Peyer's patch (tissue), 4 donors: Measurements from ENCODE around the gene A2ML1. TPM values are rescaled to one million over a fixed set of nuclear protein-coding genes. Genes with fewer than 3 reads are reported as not detected.
"Not testable (repeated sequence)": the region's sequence is repeated elsewhere in the genome, so short reads cannot be mapped to it uniquely, and the experiment has no call there.

Experiments used
- DNase-seq, 3 donors: peaks; one replicate each; pipeline ENCODE4 v3.0.0-alpha.2; 2017 to 2019
- H3K27ac ChIP-seq, 4 donors: fragments of 200-600 bp; sonication (generic); one replicate each; pipeline ENCODE4 v1.5.1; 2016 to 2019
- H3K27me3 ChIP-seq, 2 donors: fragments of 200-600 bp; sonication (generic); one replicate each; pipeline ENCODE4 v1.5.1; 2019
- H3K36me3 ChIP-seq, 3 donors: fragments of 200-600 bp; sonication (generic); one replicate each; pipeline ENCODE4 v1.5.1; 2016 to 2019
- H3K4me1 ChIP-seq, 4 donors: fragments of 200-600 bp; sonication (generic); one replicate each; pipeline ENCODE4 v1.5.1; 2016 to 2019
- H3K4me3 ChIP-seq, 4 donors: fragments of 200-600 bp; sonication (generic); 1 replicate in 3 of 4; 2 replicates in 1 of 4; pipeline ENCODE4 v1.5.1; 2016 to 2019; ENCODE audit warnings: mild to moderate bottlenecking in 1 of 4
- H3K9me3 ChIP-seq, 4 donors: fragments of 200-600 bp; sonication (generic); one replicate each; pipeline ENCODE4 v1.5.1; 2016 to 2019; ENCODE audit warnings: mild to moderate bottlenecking in 1 of 4
- POLR2A ChIP-seq, 2 donors: fragments of 450-650 bp; IDR thresholded peaks; one replicate each; pipeline ENCODE4 v1.5.1; 2017; ENCODE audit warnings: antibody characterized with exemption in 2 of 2, mild to moderate bottlenecking in 2 of 2, moderate library complexity in 2 of 2
- total RNA-seq, 4 donors: library from RNA; depleted of rRNA; stranded (reverse); fragments of >200 nt; gene quantifications; one replicate each; pipeline ENCODE4 v1.1.0, GENCODE V29; 2016
- TF ChIP-seq, protein P1 (sequence below), 6 experiments: fragments of 450-650 bp in 4 of 6; fragments of 200-600 bp in 2 of 6; sonication (generic) in 1 of 6; IDR thresholded peaks; one replicate each; pipeline ENCODE4 v1.5.1; 2017 to 2019; ENCODE audit warnings: antibody characterized with exemption in 6 of 6, mild to moderate bottlenecking in 3 of 6, moderate library complexity in 1 of 6

Gene A2ML1
- total RNA-seq, 4 donors from 2014 or later = 0.83 TPM; not detected in 3

DNA sequence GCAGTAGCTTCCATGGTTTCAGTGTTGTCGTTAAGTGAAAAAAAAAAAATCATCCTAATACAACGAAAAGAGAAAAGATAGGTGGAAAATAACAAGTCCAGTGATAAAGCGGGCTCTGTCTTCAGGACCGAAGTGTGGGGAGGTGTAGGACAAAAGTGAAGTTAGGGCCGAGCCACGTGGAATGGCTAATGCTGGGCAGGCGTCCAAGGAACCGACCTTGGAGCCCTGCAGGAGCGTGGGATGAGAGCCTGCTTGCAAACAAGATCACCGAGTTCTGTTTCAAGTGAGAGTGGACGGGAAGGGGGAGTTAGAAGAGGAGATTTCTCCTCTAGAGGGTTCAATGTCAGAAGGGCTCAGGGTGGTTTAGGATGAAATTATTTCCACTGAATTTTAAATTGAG, 22.2 kb downstream of the A2ML1 start:
- no peaks in the 10 kb centered on the region for H3K27me3 ChIP-seq
- no peaks in the 10 kb centered on the region for H3K36me3 ChIP-seq
- no peak for DNase-seq
- TF ChIP-seq, protein P1, sequence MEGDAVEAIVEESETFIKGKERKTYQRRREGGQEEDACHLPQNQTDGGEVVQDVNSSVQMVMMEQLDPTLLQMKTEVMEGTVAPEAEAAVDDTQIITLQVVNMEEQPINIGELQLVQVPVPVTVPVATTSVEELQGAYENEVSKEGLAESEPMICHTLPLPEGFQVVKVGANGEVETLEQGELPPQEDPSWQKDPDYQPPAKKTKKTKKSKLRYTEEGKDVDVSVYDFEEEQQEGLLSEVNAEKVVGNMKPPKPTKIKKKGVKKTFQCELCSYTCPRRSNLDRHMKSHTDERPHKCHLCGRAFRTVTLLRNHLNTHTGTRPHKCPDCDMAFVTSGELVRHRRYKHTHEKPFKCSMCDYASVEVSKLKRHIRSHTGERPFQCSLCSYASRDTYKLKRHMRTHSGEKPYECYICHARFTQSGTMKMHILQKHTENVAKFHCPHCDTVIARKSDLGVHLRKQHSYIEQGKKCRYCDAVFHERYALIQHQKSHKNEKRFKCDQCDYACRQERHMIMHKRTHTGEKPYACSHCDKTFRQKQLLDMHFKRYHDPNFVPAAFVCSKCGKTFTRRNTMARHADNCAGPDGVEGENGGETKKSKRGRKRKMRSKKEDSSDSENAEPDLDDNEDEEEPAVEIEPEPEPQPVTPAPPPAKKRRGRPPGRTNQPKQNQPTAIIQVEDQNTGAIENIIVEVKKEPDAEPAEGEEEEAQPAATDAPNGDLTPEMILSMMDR (IDR thresholded peaks at IDR 0.05) = no peak
- no peak for TF ChIP-seq POLR2A (IDR thresholded peaks at IDR 0.05)
- no peaks in the 10 kb centered on the region for H3K9me3 ChIP-seq
- no peak overlapping the region for H3K4me3 ChIP-seq
- no peak overlapping the region for H3K27ac ChIP-seq
- no peaks in the 10 kb centered on the region for H3K4me1 ChIP-seq

DNA sequence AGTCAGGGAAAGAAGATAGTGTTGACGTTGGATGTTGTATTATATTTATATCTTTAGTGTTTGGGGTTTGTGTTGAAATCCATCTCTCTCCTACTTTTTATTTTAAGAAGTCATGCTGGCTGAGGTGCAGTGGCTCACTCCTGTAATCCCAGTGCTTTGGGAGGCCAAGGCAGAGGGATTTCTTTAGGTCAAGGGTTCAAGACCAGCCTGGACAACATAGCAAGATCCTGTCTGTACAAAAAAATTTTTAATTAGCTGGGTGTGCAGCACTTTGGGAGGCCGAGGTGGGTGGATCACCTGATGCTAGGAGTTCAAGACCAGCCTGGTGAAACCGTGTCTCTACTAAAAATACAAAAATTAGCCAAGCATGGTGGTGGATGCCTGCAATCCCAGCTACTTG, 23.9 kb downstream of the A2ML1 start:
- no peaks in the 10 kb centered on the region for H3K36me3 ChIP-seq
- no peak overlapping the region for H3K27ac ChIP-seq
- no peak for TF ChIP-seq POLR2A (IDR thresholded peaks at IDR 0.05)
- TF ChIP-seq, protein P1 (IDR thresholded peaks at IDR 0.05) = no peak
- H3K4me1 ChIP-seq = no peaks in the 10 kb centered on the region
- DNase-seq = no peak
- no peaks in the 10 kb centered on the region for H3K9me3 ChIP-seq
- H3K27me3 ChIP-seq = no peaks in the 10 kb centered on the region
- H3K4me3 ChIP-seq = no peak overlapping the region

DNA sequence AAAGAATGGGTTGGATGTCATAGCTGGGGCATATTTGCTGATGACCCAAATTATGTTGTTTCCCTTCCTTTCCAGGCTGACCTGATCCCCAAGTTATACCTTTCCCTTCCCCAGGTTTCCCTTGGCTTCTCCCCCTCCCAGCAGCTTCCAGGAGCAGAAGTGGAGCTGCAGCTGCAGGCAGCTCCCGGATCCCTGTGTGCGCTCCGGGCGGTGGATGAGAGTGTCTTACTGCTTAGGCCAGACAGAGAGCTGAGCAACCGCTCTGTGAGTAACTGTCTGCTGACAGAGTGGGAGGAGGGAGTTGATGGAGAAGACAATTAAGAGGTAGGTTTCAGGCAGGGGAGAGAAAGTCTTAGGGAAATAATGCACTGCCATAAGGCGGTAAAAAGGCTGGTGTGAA, 25.0 kb downstream of the A2ML1 start:
- TF ChIP-seq, protein P1 (IDR thresholded peaks at IDR 0.05) = no peak
- no peak for TF ChIP-seq POLR2A (IDR thresholded peaks at IDR 0.05)
- no peak overlapping the region for H3K27ac ChIP-seq
- H3K27me3 ChIP-seq = no peaks in the 10 kb centered on the region
- H3K4me1 ChIP-seq = no peaks in the 10 kb centered on the region
- no peak overlapping the region for H3K4me3 ChIP-seq
- no peak for DNase-seq
- no peaks in the 10 kb centered on the region for H3K36me3 ChIP-seq
- H3K9me3 ChIP-seq = no peaks in the 10 kb centered on the region

DNA sequence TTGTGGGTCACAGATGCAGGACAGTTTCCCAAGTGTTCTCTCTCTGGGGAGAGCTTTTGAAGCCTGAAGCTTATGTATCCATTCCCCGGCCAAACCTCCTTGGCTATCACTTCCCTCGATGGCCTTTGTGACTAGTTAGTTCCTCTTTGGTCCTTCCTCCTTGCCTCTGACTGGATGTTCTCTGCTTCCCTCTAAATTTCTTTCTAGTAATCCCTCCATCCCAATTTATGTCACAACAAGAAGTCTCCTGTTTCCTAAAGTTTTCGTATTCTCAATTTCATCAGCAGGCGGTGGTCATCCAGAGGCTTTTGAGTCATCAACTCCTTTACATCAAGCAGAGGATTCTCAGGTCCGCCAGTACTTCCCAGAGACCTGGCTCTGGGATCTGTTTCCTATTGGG, 27.5 kb downstream of the A2ML1 start:
- Histone ChIP-seq H3K4me1 (no peaks in the 10 kb centered on the region), H3K4me3 (no peak overlapping the region)
- TF ChIP-seq, protein P1 (IDR thresholded peaks at IDR 0.05) = no peak
- TF ChIP-seq POLR2A (IDR thresholded peaks at IDR 0.05) = no peak

DNA sequence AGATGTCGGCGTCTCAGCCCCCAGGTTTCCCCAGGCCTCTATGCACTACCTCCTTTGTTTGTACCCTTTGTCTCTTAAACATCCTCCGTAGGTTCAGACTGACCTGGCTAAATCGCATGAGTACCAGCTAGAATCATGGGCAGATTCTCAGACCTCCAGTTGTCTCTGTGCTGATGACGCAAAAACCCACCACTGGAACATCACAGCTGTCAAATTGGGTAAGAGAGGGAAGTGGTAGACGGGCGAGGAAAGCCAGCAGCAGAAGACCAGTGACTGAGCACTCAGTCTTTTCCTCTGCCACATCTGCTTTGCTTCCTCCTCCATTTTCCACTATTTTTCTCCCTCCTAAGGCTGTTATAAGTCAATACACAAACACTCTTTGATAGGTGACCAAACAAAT, 29.7 kb downstream of the A2ML1 start:
- TF ChIP-seq, protein P1 (IDR thresholded peaks at IDR 0.05) = no peak
- TF ChIP-seq POLR2A (IDR thresholded peaks at IDR 0.05) = no peak
- Histone ChIP-seq H3K27me3 (no peaks in the 10 kb centered on the region), H3K4me1 (no peaks in the 10 kb centered on the region), H3K4me3 (no peak overlapping the region), H3K27ac (no peak overlapping the region), H3K9me3 (no peaks in the 10 kb centered on the region), H3K36me3 (no peaks in the 10 kb centered on the region)
- DNase-seq = no peak

More for the DNA sequence above, 27.5 kb downstream of the A2ML1 start:
- Histone ChIP-seq H3K27ac (no peak overlapping the region), H3K27me3 (no peaks in the 10 kb centered on the region), H3K9me3 (no peaks in the 10 kb centered on the region), H3K36me3 (no peaks in the 10 kb centered on the region)
- DNase-seq = no peak

DNA sequence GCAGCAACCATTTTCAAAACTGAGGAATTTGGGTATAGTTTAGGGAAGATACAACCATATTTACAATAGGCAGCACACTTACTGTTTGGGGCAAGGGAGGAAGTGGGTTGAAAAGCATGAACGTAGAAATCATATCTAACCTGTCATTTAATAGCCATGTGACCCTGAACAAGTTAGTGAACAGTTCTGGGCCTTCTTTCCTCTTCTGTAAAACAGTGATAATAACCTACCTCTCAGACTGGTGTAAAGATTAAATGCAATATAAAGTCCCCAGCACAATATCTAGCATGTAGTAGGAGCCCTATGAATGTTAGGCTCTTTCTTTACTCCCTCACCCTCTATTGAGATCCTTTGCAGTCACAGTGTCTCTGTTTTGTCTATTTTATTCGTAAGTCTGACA, 33.5 kb downstream of the A2ML1 start:
- no peaks in the 10 kb centered on the region for H3K4me1 ChIP-seq
- TF ChIP-seq POLR2A (IDR thresholded peaks at IDR 0.05) = no peak
- TF ChIP-seq, protein P1 (IDR thresholded peaks at IDR 0.05) = no peak
- DNase-seq = no peak
- H3K27me3 ChIP-seq = no peaks in the 10 kb centered on the region
- no peaks in the 10 kb centered on the region for H3K9me3 ChIP-seq
- H3K36me3 ChIP-seq = no peaks in the 10 kb centered on the region
- no peak overlapping the region for H3K4me3 ChIP-seq
- H3K27ac ChIP-seq = no peak overlapping the region

DNA sequence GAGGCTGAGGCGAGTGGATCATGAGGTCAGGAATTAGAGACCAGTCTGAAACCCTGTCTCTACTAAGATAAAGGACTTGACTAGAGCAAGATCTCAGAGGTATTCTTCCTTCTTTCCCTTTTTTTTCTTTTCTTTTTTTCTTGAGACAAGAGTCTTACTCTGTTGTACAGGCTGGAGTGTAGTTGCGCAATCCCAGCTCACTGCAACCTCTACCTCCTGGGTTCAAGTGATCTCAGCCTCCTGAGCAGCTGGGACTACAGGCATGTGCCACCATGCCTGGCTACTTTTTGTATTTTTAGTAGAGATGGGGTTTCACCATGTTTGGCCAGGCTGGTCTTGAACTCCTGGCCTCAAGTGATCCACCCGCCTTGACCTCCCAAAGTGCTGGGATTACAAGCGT, 37.0 kb downstream of the A2ML1 start:
- H3K9me3 ChIP-seq, H3K27ac ChIP-seq, H3K27me3 ChIP-seq, DNase-seq, H3K4me3 ChIP-seq, H3K4me1 ChIP-seq, H3K36me3 ChIP-seq: not testable (repeated sequence)
